A549 (cell line): Measurements from ENCODE around the gene RNF225. TPM values are rescaled to one million over a fixed set of nuclear protein-coding genes. Genes with fewer than 3 reads are reported as not detected.

Source experiments
- ATAC-seq, 2 experiments: fragments of 200-7000 bp in 1 of 2; fragments of >200 bp in 1 of 2; cut with Nextera tagmentation in 1 of 2; cut with Tn5 transposase in 1 of 2; 3 replicates each; pipeline versions ENCODE4 v1.8.0 to v1.9.1; 2018 to 2020; ENCODE audit warnings: mild to moderate bottlenecking in 1 of 2, moderate library complexity in 1 of 2
- CTCF ChIA-PET: fragments of 300-600 bp; sonication (Branson Sonifier 250); formaldehyde crosslinking; extraction: SDS; loops from one replicate; lab custom pipeline; 2021; ENCODE audit warnings: antibody characterized with exemption, inconsistent platforms; lab: Yijun Ruan, JAX
- POLR2A ChIA-PET: fragments of 350-600 bp; formaldehyde crosslinking; extraction: SDS; loops from one replicate; lab custom pipeline; 2021; ENCODE audit warnings: antibody characterized with exemption, inconsistent platforms; lab: Yijun Ruan, JAX
- DNase-seq, 2 experiments: peaks; one replicate each; pipeline versions ENCODE4 v3.0.0 to v3.0.0-alpha.2; 2011 to 2016; ENCODE audit warnings: low read depth in 1 of 2, low spot score in 1 of 2
- FAIRE-seq: peaks from 2 replicates; lab custom pipeline; 2011; peaks lifted over from hg19 to GRCh38; lab: Jason Lieb, UNC
- H3K27ac ChIP-seq, 2 experiments: fragments of >200 bp; sonication (Bioruptor Twin); formaldehyde crosslinking; 3 replicates each; pipeline ENCODE4 v1.5.1; 2016 to 2017
- H3K4me1 ChIP-seq: fragments of >200 bp; sonication (Bioruptor Twin); formaldehyde crosslinking; 3 replicates; pipeline ENCODE4 v1.6.1; 2016
- H3K4me2 ChIP-seq: fragments of >200 bp; sonication (Bioruptor Twin); formaldehyde crosslinking; 3 replicates; pipeline ENCODE4 v1.6.1; 2016
- H3K4me3 ChIP-seq: fragments of >200 bp; sonication (Bioruptor Twin); formaldehyde crosslinking; 3 replicates; pipeline ENCODE4 v1.5.1; 2016
- H3K9me3 ChIP-seq: fragments of >200 bp; sonication (Bioruptor Twin); formaldehyde crosslinking; 3 replicates; pipeline ENCODE4 v1.6.1; 2016
- CBX2 ChIP-seq: fragments of 200-600 bp; sonication (generic); IDR thresholded peaks from 2 replicates; pipeline ENCODE4 v1.6.1; 2016; ENCODE audit warnings: low read depth, mild to moderate bottlenecking, borderline replicate concordance
- CHD4 ChIP-seq: fragments of 200-600 bp; sonication (generic); IDR thresholded peaks from 2 replicates; pipeline ENCODE4 v1.6.1; 2016; ENCODE audit warnings: antibody characterized with exemption, mild to moderate bottlenecking, borderline replicate concordance
- EHF ChIP-seq: fragments of 250-450 bp; sonication (Bioruptor Pico); IDR thresholded peaks from 2 replicates; pipeline ENCODE4 v1.5.0; 2020; ENCODE audit warnings: mild to moderate bottlenecking
- EHMT2 ChIP-seq: fragments of 200-600 bp; sonication (generic); IDR thresholded peaks from 2 replicates; pipeline ENCODE4 v1.6.1; 2016; ENCODE audit warnings: antibody characterized with exemption, low read depth, mild to moderate bottlenecking, moderate library complexity
- ELK1 ChIP-seq: fragments of 150-350 bp; IDR thresholded peaks from 2 replicates; pipeline ENCODE4 v1.6.1; 2014; ENCODE audit warnings: low read depth, mild to moderate bottlenecking, low read length
- EP300 ChIP-seq, 2 experiments: fragments of >200 bp; sonication (Bioruptor Twin); formaldehyde crosslinking; IDR thresholded peaks; 2 replicates in 1 of 2; 3 replicates in 1 of 2; pipeline ENCODE4 v1.6.1; 2016 to 2017
- ESRRA ChIP-seq: fragments of 150-350 bp; IDR thresholded peaks from 2 replicates; pipeline ENCODE4 v1.6.1; 2014; ENCODE audit warnings: mild to moderate bottlenecking, low read length, borderline replicate concordance
- FOSL2 ChIP-seq, 2 experiments: fragments of 450-650 bp in 1 of 2; fragments of >200 bp in 1 of 2; sonication (Bioruptor Twin) in 1 of 2; formaldehyde crosslinking; IDR thresholded peaks; 2 replicates each; pipeline versions ENCODE4 v1.5.0 to v1.6.1; 2016 to 2020; ENCODE audit warnings: mild to moderate bottlenecking in 1 of 2, moderate library complexity in 1 of 2
- GATA3 ChIP-seq: IDR thresholded peaks from 2 replicates; pipeline ENCODE4 v1.6.1; 2012; ENCODE audit warnings: borderline replicate concordance
- HEYL ChIP-seq: fragments of 250-450 bp; sonication (Bioruptor Pico); IDR thresholded peaks from 2 replicates; pipeline ENCODE4 v1.8.0; 2021; ENCODE audit warnings: mild to moderate bottlenecking, moderate library complexity
- HOXA7 ChIP-seq: fragments of 250-450 bp; sonication (Bioruptor Pico); IDR thresholded peaks from 2 replicates; pipeline ENCODE4 v1.5.0; 2020; ENCODE audit warnings: mild to moderate bottlenecking, moderate library complexity
- HOXB13 ChIP-seq: fragments of 250-450 bp; sonication (Bioruptor Pico); IDR thresholded peaks from 2 replicates; pipeline ENCODE4 v1.5.0; 2020; ENCODE audit warnings: low read depth, mild to moderate bottlenecking, moderate library complexity
- HOXB5 ChIP-seq: fragments of 250-450 bp; sonication (Bioruptor Pico); IDR thresholded peaks from 2 replicates; pipeline ENCODE4 v1.5.0; 2020; ENCODE audit warnings: mild to moderate bottlenecking, moderate library complexity
- JUNB ChIP-seq: fragments of >200 bp; sonication (Bioruptor Twin); formaldehyde crosslinking; IDR thresholded peaks from 2 replicates; pipeline ENCODE4 v1.6.1; 2016
- KDM1A ChIP-seq: fragments of 200-600 bp; sonication (generic); IDR thresholded peaks from 2 replicates; pipeline ENCODE4 v1.6.1; 2016; ENCODE audit warnings: low read depth, mild to moderate bottlenecking
- KDM5A ChIP-seq: fragments of 200-600 bp; sonication (generic); IDR thresholded peaks from 2 replicates; pipeline ENCODE4 v1.6.1; 2016; ENCODE audit warnings: antibody characterized with exemption, mild to moderate bottlenecking
- MAFK ChIP-seq: fragments of 450-650 bp; IDR thresholded peaks from 2 replicates; pipeline ENCODE4 v1.6.1; 2014; ENCODE audit not compliant: partially characterized antibody
- MYC ChIP-seq: IDR thresholded peaks from 2 replicates; pipeline ENCODE4 v1.6.1; 2012; ENCODE audit warnings: mild to moderate bottlenecking, inconsistent platforms, low read length, improper control_type of control experiment, borderline replicate concordance
- NFE2L2 ChIP-seq: fragments of 150-350 bp; conservative IDR thresholded peaks from 2 replicates; pipeline ENCODE4 v1.6.1; 2014; ENCODE audit warnings: low read length
- NPAS2 ChIP-seq: fragments of 250-450 bp; sonication (Bioruptor Pico); IDR thresholded peaks from 2 replicates; pipeline ENCODE4 v1.8.0; 2022; ENCODE audit warnings: mild to moderate bottlenecking, moderate library complexity, borderline replicate concordance
- NR3C1 ChIP-seq: fragments of >200 bp; sonication (Bioruptor Twin); formaldehyde crosslinking; IDR thresholded peaks from 3 replicates; pipeline ENCODE4 v1.6.1; 2017
- RARB ChIP-seq: fragments of 250-450 bp; sonication (Bioruptor Pico); IDR thresholded peaks from 2 replicates; pipeline ENCODE4 v1.8.0; 2021; ENCODE audit warnings: mild to moderate bottlenecking, moderate library complexity
- RFX5 ChIP-seq: fragments of 450-650 bp; IDR thresholded peaks from 2 replicates; pipeline ENCODE4 v1.7.1; 2014; ENCODE audit warnings: antibody characterized with exemption, mild to moderate bottlenecking, moderate library complexity
- SMC3 ChIP-seq: fragments of >200 bp; sonication (Bioruptor Twin); formaldehyde crosslinking; IDR thresholded peaks from 3 replicates; pipeline ENCODE4 v1.6.1; 2018; ENCODE audit warnings: inconsistent platforms
- TP53 ChIP-seq: fragments of 250-450 bp; sonication (Bioruptor Pico); IDR thresholded peaks from 2 replicates; pipeline ENCODE4 v1.5.0; 2021; ENCODE audit warnings: mild to moderate bottlenecking, moderate library complexity
- USF2 ChIP-seq: fragments of 450-650 bp; IDR thresholded peaks from 2 replicates; pipeline ENCODE4 v1.6.1; 2014; ENCODE audit warnings: antibody characterized with exemption
- ZC3H11A ChIP-seq: fragments of 450-650 bp; IDR thresholded peaks from 2 replicates; pipeline ENCODE4 v1.6.1; 2014; ENCODE audit warnings: antibody characterized with exemption, mild to moderate bottlenecking
- ZFP36 ChIP-seq: fragments of 450-650 bp; IDR thresholded peaks from 2 replicates; pipeline ENCODE4 v1.6.1; 2014; ENCODE audit warnings: borderline replicate concordance; ENCODE audit not compliant: partially characterized antibody
- WGBS: methylation state at CpG from one replicate; pipeline ENCODE4 v1.1.6; 2017; ENCODE audit errors: missing lambda C conversion rate; 5-methylcytosine and 5-hydroxymethylcytosine counted together
- polyA plus RNA-seq, 4 experiments: library from polyadenylated mRNA; depleted of rRNA in 3 of 4; stranded (reverse); fragments of >200 nt; fragmentation: RNase III in 1 of 4; extraction: RNeasy Plus Mini Kit Qiagen cat#74134 plus additional on column Dnase treatment in 1 of 4; gene quantifications; 2 replicates in 3 of 4; 3 replicates in 1 of 4; pipeline ENCODE4 v1.2.3, GENCODE V29; 2011 to 2017

Gene RNF225
- polyA plus RNA-seq, 2 of the 4 experiments (the other 2 are of a cell fraction): not detected

GRCh38 chr19:58399903-58400302 lies 4.4 kb downstream of the RNF225 start:
- ATAC-seq: no peak
- POLR2A ChIA-PET: interaction anchor here (1.6 kb wide), 1 partner anchor 38 kb away, joined by 5 read pairs; the partner anchor contains the start of gene ZNF497
- WGBS: 95% methylated on average over 3 of the region's 3 CpGs

GRCh38 chr19:58400316-58400915 lies 5.0 kb downstream of the RNF225 start:
- CTCF ChIA-PET: interaction anchor here (1.2 kb wide), 1 partner anchor 119 kb away, joined by 7 read pairs; the partner anchor contains the start of gene ZBTB45
- 0 out of 6 replicates have a peak, but pooled peaks of 1 of the 2 experiments have one; percentile 0 for ATAC-seq
- H3K4me1 ChIP-seq: peaks cover 19% of the 10 kb centered on the region
- H3K4me2 ChIP-seq: peak overlapping the region; percentile 89
- TF ChIP-seq SMC3 (no peak), EP300 (IDR thresholded peaks at IDR 0.05) (no peak), NR3C1 (no peak), CBX2 (no peak), HOXB13 (CRISPR knock-in tag) (no peak), MAFK (no peak), CHD4 (no peak), RARB (no peak), RFX5 (no peak), GATA3 (no peak), ZC3H11A (no peak), USF2 (no peak), KDM5A (no peak), FOSL2 (IDR thresholded peaks at IDR 0.05) (no peak), FOSL2 (CRISPR knock-in tag; IDR thresholded peaks at IDR 0.05) (no peak), EHMT2 (no peak), HEYL (CRISPR knock-in tag) (no peak), JUNB (no peak), ESRRA (no peak), ZFP36 (no peak), KDM1A (no peak)
- TF ChIP-seq, all 56 proteins: peak for 0
- DNase-seq (no peak), FAIRE-seq (no peak)
- 69% methylated on average over 18 of the region's 18 CpGs for WGBS
- POLR2A ChIA-PET: interaction anchor here (1.6 kb wide), 1 partner anchor 38 kb away, joined by 5 read pairs; the partner anchor contains the start of gene ZNF497
- peak overlapping the region; percentile 74 to 86 for H3K27ac ChIP-seq
- H3K4me3 ChIP-seq: peak overlapping the region; percentile 49
- no peaks in the 10 kb centered on the region for H3K9me3 ChIP-seq

More at GRCh38 chr19:58399903-58400302, 4.4 kb downstream of the RNF225 start:
- Histone ChIP-seq H3K4me2 (peak overlapping the region; percentile 89; the same call in 2 of the 3 replicates), H3K4me3 (no peak overlapping the region), H3K9me3 (no peaks in the 10 kb centered on the region), H3K4me1 (peaks cover 24% of the 10 kb centered on the region), H3K27ac (peak overlapping the region in 1 of 2 experiments; percentile 86; a peak in 2 of 6 replicates)
- DNase-seq: no peak
- no peak for FAIRE-seq
- no peak for TF ChIP-seq MYC
- peak; percentile 36 for TF ChIP-seq ZFP36
- CTCF ChIA-PET: no interaction called here

DNA sequence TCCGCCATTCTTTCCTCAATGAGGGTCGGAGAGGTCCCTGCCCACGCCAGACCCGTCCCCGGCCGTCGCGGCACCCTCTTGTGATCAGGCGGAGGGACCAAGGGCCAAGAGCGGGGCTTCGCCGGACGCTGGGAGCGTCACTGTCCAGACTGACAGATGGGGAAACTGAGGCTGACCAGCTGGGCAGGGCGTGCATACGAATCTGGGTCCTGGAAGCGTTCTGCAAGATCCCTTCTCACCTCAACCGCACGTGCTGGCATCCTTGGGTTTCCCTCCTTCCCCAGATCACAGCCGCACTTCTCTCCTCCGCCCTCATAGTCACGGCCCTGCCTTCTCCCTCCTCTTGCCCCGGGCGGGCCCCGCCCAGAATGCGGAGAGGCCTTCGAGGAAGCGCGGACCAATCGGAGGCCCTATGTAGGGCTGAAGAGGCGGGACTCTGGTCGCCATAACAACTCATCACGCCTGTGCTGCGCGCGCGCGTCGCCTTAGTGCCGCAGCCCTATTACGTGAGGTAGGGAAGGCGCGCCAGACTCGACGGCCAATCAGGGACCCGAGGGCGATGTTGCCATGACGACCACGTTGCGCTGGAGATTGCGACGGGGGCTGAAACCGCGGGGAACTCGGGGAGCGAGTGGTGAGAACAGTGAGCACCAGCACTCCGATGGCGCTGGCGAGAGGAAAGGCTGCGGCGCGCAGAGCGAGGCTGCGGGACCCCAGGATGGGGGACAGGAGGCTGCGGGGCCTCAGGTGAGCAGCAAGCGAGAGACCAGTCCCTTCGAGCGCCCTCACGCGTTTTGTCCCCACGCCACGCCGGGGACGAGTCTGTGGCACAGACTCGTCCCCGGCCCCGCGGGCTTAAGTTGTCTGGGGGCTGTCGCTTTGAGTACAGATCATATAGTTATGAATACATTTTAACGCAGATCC lies 5.7 kb downstream of the RNF225 start:
- FAIRE-seq: peak; percentile 99
- H3K4me3 ChIP-seq: peak overlapping the region; percentile 73
- H3K4me1 ChIP-seq: peaks cover 19% of the 10 kb centered on the region
- H3K9me3 ChIP-seq: no peaks in the 10 kb centered on the region
- H3K27ac ChIP-seq: peak overlapping the region; percentile 86 to 91
- ATAC-seq: peak; percentile 76 to 94
- WGBS: 9% methylated on average over 55 of the region's 80 CpGs
- ChIA-PET POLR2A (interaction anchor here (1.6 kb wide), 1 partner anchor 39 kb away, joined by 5 read pairs; the partner anchor contains the start of gene ZNF497), CTCF (interaction anchor here (1.2 kb wide), 1 partner anchor 119 kb away, joined by 7 read pairs; the partner anchor contains the start of gene ZBTB45)
- DNase-seq: peak; percentile 97 to 100
- peak overlapping the region; percentile 89 for H3K4me2 ChIP-seq
- TF ChIP-seq RARB (no peak), NPAS2 (CRISPR knock-in tag) (no peak), HOXA7 (CRISPR knock-in tag) (no peak), TP53 (CRISPR knock-in tag) (no peak), FOSL2 (IDR thresholded peaks at IDR 0.05) (no peak), FOSL2 (CRISPR knock-in tag; IDR thresholded peaks at IDR 0.05) (no peak), ELK1 (no peak), HOXB5 (CRISPR knock-in tag) (peak; percentile 84; the same call in 1 of the 2 replicates), EHF (CRISPR knock-in tag) (no peak), NFE2L2 (no peak)
